A673 (cell line): ENCODE data around the gene NAV2. TPM values are rescaled to one million over a fixed set of nuclear protein-coding genes. Genes with fewer than 3 reads are reported as not detected.

Source experiments
- BruUV-seq: library from RNA; stranded (reverse); fragments of 400-500 nt; replicated peaks from 2 replicates; lab custom pipeline; 2021; lab: Mats Ljungman, UMichigan
- CTCF ChIA-PET: fragments of 300-600 bp; sonication (Branson Sonifier 250); formaldehyde crosslinking; loops from one replicate; lab custom pipeline; 2022; ENCODE audit warnings: antibody characterized with exemption; lab: Charles Lee
- POLR2A ChIA-PET: fragments of 300-600 bp; sonication (Branson Sonifier 250); formaldehyde crosslinking; loops from one replicate; lab custom pipeline; 2022; ENCODE audit warnings: antibody characterized with exemption; ENCODE audit not compliant: low non-redundant PET; lab: Charles Lee
- DNase-seq: peaks from one replicate; pipeline ENCODE4 v3.0.0-alpha.2; 2015; ENCODE audit warnings: low spot score
- H3K27ac ChIP-seq: fragments of 200-600 bp; sonication (generic); 2 replicates; pipeline ENCODE4 v1.5.1; 2016; ENCODE audit warnings: mixed run types, low read depth, mild to moderate bottlenecking, mixed read lengths, antibody characterized with exemption, low read length; ENCODE audit not compliant: poor library complexity, severe bottlenecking
- H3K27me3 ChIP-seq: fragments of 200-600 bp; sonication (generic); replicated peaks from 2 replicates; pipeline ENCODE4 v1.6.1; 2017; ENCODE audit warnings: mixed run types, low read depth, mild to moderate bottlenecking, mixed read lengths, antibody characterized with exemption, low read length; ENCODE audit not compliant: insufficient read depth, poor library complexity
- H3K36me3 ChIP-seq: fragments of 200-600 bp; sonication (generic); 2 replicates; pipeline ENCODE4 v1.6.1; 2016; ENCODE audit warnings: mixed run types, mild to moderate bottlenecking, mixed read lengths, antibody characterized with exemption, low read length; ENCODE audit not compliant: insufficient read depth, poor library complexity, severe bottlenecking
- H3K4me1 ChIP-seq: fragments of 200-600 bp; sonication (generic); 2 replicates; pipeline ENCODE4 v1.6.1; 2017; ENCODE audit warnings: mixed run types, mild to moderate bottlenecking, mixed read lengths, antibody characterized with exemption, low read length; ENCODE audit not compliant: insufficient read depth, poor library complexity, severe bottlenecking
- H3K4me3 ChIP-seq: fragments of 200-600 bp; sonication (generic); 2 replicates; pipeline ENCODE4 v1.5.1; 2016; ENCODE audit warnings: low read depth, mixed run types, mild to moderate bottlenecking, mixed read lengths, low read length; ENCODE audit not compliant: poor library complexity, severe bottlenecking
- H3K9me3 ChIP-seq: fragments of 200-600 bp; sonication (generic); 2 replicates; pipeline ENCODE4 v1.6.1; 2016; ENCODE audit warnings: mixed run types, low read depth, mild to moderate bottlenecking, mixed read lengths, antibody characterized with exemption, low read length; ENCODE audit not compliant: poor library complexity, severe bottlenecking
- EZH2 ChIP-seq: fragments of 200-600 bp; sonication (generic); IDR thresholded peaks from 2 replicates; pipeline ENCODE4 v1.6.1; 2017; ENCODE audit warnings: borderline replicate concordance, low read depth, mild to moderate bottlenecking, mixed read lengths, antibody characterized with exemption, low read length; ENCODE audit not compliant: poor library complexity, severe bottlenecking
- intact Hi-C: fragments of 100-400 bp; cut with micrococcal nuclease; formaldehyde crosslinking; loops from one replicate; pipeline ENCODE4 v1.10.0; 2022; ENCODE audit not compliant: unreplicated experiment
- total RNA-seq: library from RNA; stranded (reverse); gene quantifications from 2 replicates; pipeline ENCODE4 v1.2.3, GENCODE V29; 2021
- TF ChIP-seq, protein P1 (sequence below): fragments of 300-800, 200-600 bp; sonication (generic); conservative IDR thresholded peaks from 2 replicates; pipeline ENCODE4 v1.5.1; 2017; ENCODE audit warnings: low read depth, mild to moderate bottlenecking, antibody characterized with exemption, low read length, moderate library complexity, mixed read lengths

NAV2 gene
- total RNA-seq, 1 experiment from 2014 or later: not detected

DNA sequence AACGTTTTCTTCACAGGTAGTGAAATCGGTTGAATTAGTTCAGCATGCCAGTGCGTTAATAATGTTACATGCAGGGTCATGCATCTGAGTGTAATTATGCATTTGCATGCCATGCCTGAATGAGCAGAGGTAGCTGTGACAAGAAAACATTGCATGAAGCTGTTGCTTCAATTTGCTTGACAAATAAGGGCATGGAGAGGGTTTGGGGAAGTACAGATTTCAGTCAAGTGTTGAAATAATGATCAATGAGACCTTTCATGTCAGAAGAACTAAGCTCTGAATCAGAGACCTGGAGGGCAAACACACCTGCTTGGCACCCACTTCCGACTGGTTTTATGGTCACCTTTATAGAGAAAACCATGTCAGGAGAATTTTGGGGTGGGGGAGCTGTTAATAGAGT, 226.2 kb downstream of the NAV2 start:
- DNase-seq: no peak
- no peak for TF ChIP-seq EZH2
- TF ChIP-seq, protein P1, sequence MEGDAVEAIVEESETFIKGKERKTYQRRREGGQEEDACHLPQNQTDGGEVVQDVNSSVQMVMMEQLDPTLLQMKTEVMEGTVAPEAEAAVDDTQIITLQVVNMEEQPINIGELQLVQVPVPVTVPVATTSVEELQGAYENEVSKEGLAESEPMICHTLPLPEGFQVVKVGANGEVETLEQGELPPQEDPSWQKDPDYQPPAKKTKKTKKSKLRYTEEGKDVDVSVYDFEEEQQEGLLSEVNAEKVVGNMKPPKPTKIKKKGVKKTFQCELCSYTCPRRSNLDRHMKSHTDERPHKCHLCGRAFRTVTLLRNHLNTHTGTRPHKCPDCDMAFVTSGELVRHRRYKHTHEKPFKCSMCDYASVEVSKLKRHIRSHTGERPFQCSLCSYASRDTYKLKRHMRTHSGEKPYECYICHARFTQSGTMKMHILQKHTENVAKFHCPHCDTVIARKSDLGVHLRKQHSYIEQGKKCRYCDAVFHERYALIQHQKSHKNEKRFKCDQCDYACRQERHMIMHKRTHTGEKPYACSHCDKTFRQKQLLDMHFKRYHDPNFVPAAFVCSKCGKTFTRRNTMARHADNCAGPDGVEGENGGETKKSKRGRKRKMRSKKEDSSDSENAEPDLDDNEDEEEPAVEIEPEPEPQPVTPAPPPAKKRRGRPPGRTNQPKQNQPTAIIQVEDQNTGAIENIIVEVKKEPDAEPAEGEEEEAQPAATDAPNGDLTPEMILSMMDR: no peak
- no peaks in the 10 kb centered on the region for H3K4me1 ChIP-seq
- no peak overlapping the region for H3K4me3 ChIP-seq
- H3K27me3 ChIP-seq: peaks cover 3% of the 10 kb centered on the region
- CTCF ChIA-PET: no interaction called here
- H3K36me3 ChIP-seq: no peaks in the 10 kb centered on the region
- H3K9me3 ChIP-seq: no peaks in the 10 kb centered on the region
- POLR2A ChIA-PET: no interaction called here
- no peak overlapping the region for H3K27ac ChIP-seq
- no TSS peak for BruUV-seq
- intact Hi-C loops: no loop called here

- Histone ChIP-seq H3K27me3 (peaks cover 3% of the 10 kb centered on the region), H3K27ac (no peak overlapping the region), H3K4me1 (no peaks in the 10 kb centered on the region), H3K4me3 (no peak overlapping the region), H3K9me3 (no peaks in the 10 kb centered on the region), H3K36me3 (no peaks in the 10 kb centered on the region)
- CTCF ChIA-PET: interaction anchor here (0.7 kb wide), 1 partner anchor 12 kb away, joined by 3 read pairs; no protein-coding TSS in a partner anchor
- no TSS peak for BruUV-seq
- DNase-seq: no peak
- POLR2A ChIA-PET: interaction anchor here (0.6 kb wide), 1 partner anchor 539 kb away, joined by 4 read pairs; no protein-coding TSS in a partner anchor
- intact Hi-C loops: no loop called here
- TF ChIP-seq, protein P1: no peak
- TF ChIP-seq EZH2: no peak
Measured at GRCh38 chr11:19939415-19939929, 226.8 kb downstream of the NAV2 start.

DNA sequence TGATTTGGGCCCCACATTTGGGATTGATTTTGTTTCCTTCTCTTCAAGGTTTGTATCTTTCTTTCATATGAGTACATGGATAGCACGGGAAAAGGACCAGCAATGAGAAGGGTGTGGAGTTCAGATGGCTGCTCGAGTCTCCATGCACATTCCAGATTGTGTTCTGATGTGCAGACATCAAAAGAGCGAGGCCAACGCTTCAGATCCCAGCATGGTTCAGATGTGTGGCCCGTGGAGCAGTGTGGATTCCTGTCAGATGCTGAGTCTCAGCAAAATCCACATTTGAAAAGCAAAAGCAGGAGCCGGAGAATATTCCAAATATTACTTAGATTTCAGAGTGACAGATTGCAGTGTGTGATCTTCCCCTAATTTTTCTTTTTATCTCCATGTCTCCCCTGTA, 228.2 kb downstream of the NAV2 start:
- H3K4me1 ChIP-seq: no peaks in the 10 kb centered on the region

More for the DNA sequence above, 228.2 kb downstream of the NAV2 start:
- Histone ChIP-seq H3K36me3 (no peaks in the 10 kb centered on the region), H3K4me3 (no peak overlapping the region), H3K27ac (no peak overlapping the region), H3K9me3 (no peaks in the 10 kb centered on the region), H3K27me3 (peaks cover 3% of the 10 kb centered on the region)
- intact Hi-C loops: no loop called here
- ChIA-PET CTCF (no interaction called here), POLR2A (no interaction called here)
- TF ChIP-seq, protein P1: no peak
- no peak for TF ChIP-seq EZH2
- no TSS peak for BruUV-seq
- DNase-seq: no peak
